ENCODE measurements around the gene CCDC6. TPM values are rescaled to one million over a fixed set of nuclear protein-coding genes. Genes with fewer than 3 reads are reported as not detected.
"Not testable (repeated sequence)": the region's sequence is repeated elsewhere in the genome, so short reads cannot be mapped to it uniquely, and the experiment has no call there.

The CCDC6 gene
- total RNA-seq, 1 donor from 2014 or later = 32.3 TPM

GRCh38 chr10:59880971-59881510, 25.3 kb downstream of the CCDC6 start:
- DNase-seq = no peak

- no peak for DNase-seq
These were observed 26.2 kb downstream of the CCDC6 start for GRCh38 chr10:59880019-59880717.

- no peak for DNase-seq
These were observed 26.9 kb downstream of the CCDC6 start for GRCh38 chr10:59879363-59879913.

- no peak for DNase-seq
These were observed 27.4 kb downstream of the CCDC6 start for GRCh38 chr10:59878915-59879314.

GRCh38 chr10:59878289-59878688, 28.1 kb downstream of the CCDC6 start:
- DNase-seq = no peak

GRCh38 chr10:59877191-59877671, 29.1 kb downstream of the CCDC6 start:
- no peak for DNase-seq

GRCh38 chr10:59876695-59877094, 29.7 kb downstream of the CCDC6 start:
- DNase-seq = no peak

GRCh38 chr10:59876208-59876607, 30.1 kb downstream of the CCDC6 start:
- not testable (repeated sequence) for DNase-seq

- DNase-seq = no peak
These were observed 32.5 kb downstream of the CCDC6 start for GRCh38 chr10:59873896-59874295.

GRCh38 chr10:59872892-59873463, 33.4 kb downstream of the CCDC6 start:
- DNase-seq = no peak

- no peak for DNase-seq
These were observed 36.2 kb downstream of the CCDC6 start for GRCh38 chr10:59870152-59870551.

GRCh38 chr10:59869594-59869940, 36.8 kb downstream of the CCDC6 start:
- DNase-seq = no peak

- DNase-seq = no peak
These were observed 37.4 kb downstream of the CCDC6 start for GRCh38 chr10:59868696-59869593.

- no peak for DNase-seq
These were observed 38.8 kb downstream of the CCDC6 start for GRCh38 chr10:59867590-59867989.

- no peak for DNase-seq
These were observed 41.3 kb downstream of the CCDC6 start for GRCh38 chr10:59865101-59865500.

- no peak for DNase-seq
These were observed 42.0 kb downstream of the CCDC6 start for GRCh38 chr10:59864141-59864962.

- no peak for DNase-seq
These were observed 46.8 kb downstream of the CCDC6 start for GRCh38 chr10:59859570-59859969.

- no peak for DNase-seq
These were observed 48.4 kb downstream of the CCDC6 start for GRCh38 chr10:59857921-59858320.

- no peak for DNase-seq
These were observed 49.3 kb downstream of the CCDC6 start for GRCh38 chr10:59857049-59857448.

GRCh38 chr10:59856104-59856503, 50.3 kb downstream of the CCDC6 start:
- DNase-seq = no peak

GRCh38 chr10:59854571-59854970, 51.8 kb downstream of the CCDC6 start:
- no peak for DNase-seq

GRCh38 chr10:59852670-59853069, 53.7 kb downstream of the CCDC6 start:
- no peak for DNase-seq

Data from occipital lobe (tissue), 2 donors.